Fibroblast of lung (primary cell): ENCODE results near the gene ARID5A. TPM values are rescaled to one million over a fixed set of nuclear protein-coding genes. Genes with fewer than 3 reads are reported as not detected.
A peak's percentile ranks its signal among the peaks of the same experiment; 100 is the strongest.

Experiments used
- DNase-seq, 2 donors: peaks; one replicate each; pipeline versions ENCODE4 v3.0.0 to v3.0.0-alpha.2; 2010; ENCODE audit warnings: low read depth in 2 of 2
- H2AFZ ChIP-seq: 2 replicates; pipeline ENCODE4 v1.5.1; 2012; ENCODE audit warnings: low read length, control low read depth, inconsistent platforms
- H3K27ac ChIP-seq: 2 replicates; pipeline ENCODE4 v1.5.1; 2011; ENCODE audit warnings: low read length, control low read depth; ENCODE audit not compliant: insufficient read depth
- H3K27me3 ChIP-seq: 2 replicates; pipeline ENCODE4 v1.5.1; 2011; ENCODE audit warnings: mild to moderate bottlenecking, low read length; ENCODE audit not compliant: control insufficient read depth, insufficient read depth
- H3K36me3 ChIP-seq: 2 replicates; pipeline ENCODE4 v1.5.1; 2011; ENCODE audit warnings: low read length; ENCODE audit not compliant: control insufficient read depth, insufficient read depth
- H3K4me1 ChIP-seq: 2 replicates; pipeline ENCODE4 v1.5.1; 2011; ENCODE audit warnings: low read length; ENCODE audit not compliant: control insufficient read depth, insufficient read depth; ENCODE audit errors: extremely low read depth
- H3K4me2 ChIP-seq: 2 replicates; pipeline ENCODE4 v1.5.1; 2011; ENCODE audit warnings: low read length, control low read depth; ENCODE audit not compliant: insufficient read depth; ENCODE audit errors: extremely low read depth
- H3K4me3 ChIP-seq, 4 experiments: fragments of 200-600 bp in 1 of 4; sonication (generic) in 1 of 4; replicated peaks in 1 of 4; 2 replicates each; pipeline ENCODE4 v1.5.1; 2011 to 2016; ENCODE audit warnings: low read length in 4 of 4, low read depth in 3 of 4, mild to moderate bottlenecking in 3 of 4, control low read depth in 2 of 4, inconsistent platforms in 1 of 4, mixed read lengths in 1 of 4; ENCODE audit not compliant: insufficient read depth in 1 of 4; ENCODE audit errors: control extremely low read depth in 1 of 4
- H3K79me2 ChIP-seq: 2 replicates; pipeline ENCODE4 v1.5.1; 2012; ENCODE audit warnings: mild to moderate bottlenecking, low read length, inconsistent platforms; ENCODE audit not compliant: control insufficient read depth, insufficient read depth
- H3K9ac ChIP-seq: 2 replicates; pipeline ENCODE4 v1.5.1; 2011; ENCODE audit warnings: mild to moderate bottlenecking, low read length, control low read depth; ENCODE audit not compliant: insufficient read depth
- H3K9me3 ChIP-seq: 2 replicates; pipeline ENCODE4 v1.5.1; 2012; ENCODE audit warnings: low read depth, low read length; ENCODE audit not compliant: control insufficient read depth, insufficient read depth
- H4K20me1 ChIP-seq: 2 replicates; pipeline ENCODE4 v1.5.1; 2011; ENCODE audit warnings: low read length; ENCODE audit not compliant: control insufficient read depth, insufficient read depth; ENCODE audit errors: extremely low read depth
- EZH2 ChIP-seq: IDR thresholded peaks from 2 replicates; pipeline ENCODE4 v1.5.1; 2012; ENCODE audit warnings: low read length, control low read depth, mild to moderate bottlenecking; ENCODE audit errors: missing control alignments
- polyA plus RNA-seq, 2 donors: library from polyadenylated mRNA; depleted of rRNA in 1 of 2; stranded (reverse) in 1 of 2; unstranded in 1 of 2; fragments of >200 nt; gene quantifications; 2 replicates each; pipeline ENCODE4 v1.2.1, GENCODE V29; 2011 to 2012; ENCODE audit warnings: missing spikeins in 1 of 2
- total RNA-seq: library from RNA; depleted of rRNA; stranded (reverse); fragments of >200 nt; gene quantifications from 2 replicates; pipeline ENCODE4 v1.2.1, GENCODE V29; 2014
- TF ChIP-seq, protein P1 (sequence below), 2 donors: IDR thresholded peaks in 1 of 2; conservative IDR thresholded peaks in 1 of 2; 1 replicate in 1 of 2; 2 replicates in 1 of 2; pipeline ENCODE4 v1.5.1; 2011 to 2012; ENCODE audit warnings: low read length in 2 of 2, control low read depth in 1 of 2, inconsistent platforms in 1 of 2, low read depth in 1 of 2, mild to moderate bottlenecking in 1 of 2

The ARID5A gene
- total and polyA plus RNA-seq, 2 donors (not counting 1 experiment from before 2014, with no cell fraction given): 5.2 to 9.7 TPM

DNA sequence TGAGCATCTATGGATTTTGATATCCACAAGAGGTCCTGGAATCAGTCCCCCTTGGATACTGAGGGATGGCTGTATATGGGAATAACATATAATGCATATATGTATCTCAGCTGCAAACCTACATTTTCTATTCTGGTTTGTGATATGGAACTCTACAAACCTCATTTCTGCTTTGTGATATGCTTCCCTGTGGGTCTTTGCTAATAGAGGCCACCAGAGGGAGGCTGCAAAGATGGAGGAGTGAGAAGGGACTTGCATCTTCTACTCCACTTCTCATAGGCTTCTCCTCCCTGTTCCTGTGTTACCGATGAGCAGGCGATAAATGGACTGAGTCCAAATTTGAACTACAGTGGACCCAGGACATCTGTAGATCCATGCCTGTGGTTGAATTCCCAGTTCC is 37.8 kb downstream of the ARID5A start:
- no peak overlapping the region for H3K27ac ChIP-seq

DNA sequence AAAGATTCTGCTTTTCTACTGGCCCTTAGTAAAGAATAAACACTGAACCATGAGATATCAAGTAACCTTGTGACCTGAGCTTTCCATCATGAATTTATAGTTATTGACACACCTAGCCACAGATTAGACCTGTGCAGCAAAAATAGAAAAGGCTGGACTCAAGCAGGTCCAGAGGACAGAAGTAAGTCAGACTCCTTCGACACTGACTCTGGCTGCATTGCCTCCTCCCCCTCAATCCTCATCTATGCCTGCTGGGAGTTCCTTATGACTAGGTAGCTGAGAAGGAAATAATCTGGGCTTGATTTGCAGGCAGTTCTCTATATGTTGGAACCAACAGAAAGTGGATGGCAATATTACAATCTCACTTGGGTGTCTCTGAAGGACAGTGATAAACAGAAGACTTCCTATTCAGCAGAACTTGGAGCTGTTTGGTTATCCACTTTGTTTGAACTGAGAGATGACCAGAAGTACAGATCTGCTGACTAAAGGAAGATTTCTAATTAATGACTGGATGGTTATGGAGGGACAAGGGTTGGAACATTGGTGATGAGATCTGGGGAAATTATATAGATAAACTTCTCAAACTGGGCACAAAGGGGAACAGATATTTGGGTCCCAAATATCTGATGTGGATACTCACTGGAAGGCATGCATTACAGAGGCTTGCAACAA is 39.4 kb downstream of the ARID5A start:
- no peaks in the 10 kb centered on the region for H3K79me2 ChIP-seq
- no peak overlapping the region for H3K9ac ChIP-seq
- H3K4me2 ChIP-seq: no peak overlapping the region
- H3K27me3 ChIP-seq: no peaks in the 10 kb centered on the region
- peaks cover 1% of the 10 kb centered on the region for H4K20me1 ChIP-seq
- no peaks in the 10 kb centered on the region for H3K4me1 ChIP-seq
- TF ChIP-seq, protein P1, sequence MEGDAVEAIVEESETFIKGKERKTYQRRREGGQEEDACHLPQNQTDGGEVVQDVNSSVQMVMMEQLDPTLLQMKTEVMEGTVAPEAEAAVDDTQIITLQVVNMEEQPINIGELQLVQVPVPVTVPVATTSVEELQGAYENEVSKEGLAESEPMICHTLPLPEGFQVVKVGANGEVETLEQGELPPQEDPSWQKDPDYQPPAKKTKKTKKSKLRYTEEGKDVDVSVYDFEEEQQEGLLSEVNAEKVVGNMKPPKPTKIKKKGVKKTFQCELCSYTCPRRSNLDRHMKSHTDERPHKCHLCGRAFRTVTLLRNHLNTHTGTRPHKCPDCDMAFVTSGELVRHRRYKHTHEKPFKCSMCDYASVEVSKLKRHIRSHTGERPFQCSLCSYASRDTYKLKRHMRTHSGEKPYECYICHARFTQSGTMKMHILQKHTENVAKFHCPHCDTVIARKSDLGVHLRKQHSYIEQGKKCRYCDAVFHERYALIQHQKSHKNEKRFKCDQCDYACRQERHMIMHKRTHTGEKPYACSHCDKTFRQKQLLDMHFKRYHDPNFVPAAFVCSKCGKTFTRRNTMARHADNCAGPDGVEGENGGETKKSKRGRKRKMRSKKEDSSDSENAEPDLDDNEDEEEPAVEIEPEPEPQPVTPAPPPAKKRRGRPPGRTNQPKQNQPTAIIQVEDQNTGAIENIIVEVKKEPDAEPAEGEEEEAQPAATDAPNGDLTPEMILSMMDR (conservative IDR thresholded peaks at IDR 0.05 in 1 of 2, IDR thresholded peaks at IDR 0.05 in 1 of 2; ENCODE audit: low read depth in 1 of 2, low read length in 2 of 2): no peak
- no peaks in the 10 kb centered on the region for H3K36me3 ChIP-seq
- H3K4me3 ChIP-seq: no peak overlapping the region
- no peak overlapping the region for H3K27ac ChIP-seq
- H3K9me3 ChIP-seq: no peaks in the 10 kb centered on the region
- no peak overlapping the region for H2AFZ ChIP-seq
- no peak for DNase-seq

More for the DNA sequence above, 37.8 kb downstream of the ARID5A start:
- no peak for DNase-seq
- no peak for TF ChIP-seq EZH2
- TF ChIP-seq, protein P1 (conservative IDR thresholded peaks at IDR 0.05 in 1 of 2, IDR thresholded peaks at IDR 0.05 in 1 of 2; ENCODE audit: low read depth in 1 of 2, low read length in 2 of 2): peak; percentile 3 to 14
- Histone ChIP-seq H3K9me3 (no peaks in the 10 kb centered on the region), H3K79me2 (no peaks in the 10 kb centered on the region), H3K4me3 (no peak overlapping the region), H3K27me3 (no peaks in the 10 kb centered on the region), H3K4me1 (no peaks in the 10 kb centered on the region), H3K9ac (no peak overlapping the region), H3K36me3 (no peaks in the 10 kb centered on the region), H3K4me2 (no peak overlapping the region), H4K20me1 (no peaks in the 10 kb centered on the region), H2AFZ (no peak overlapping the region)

DNA sequence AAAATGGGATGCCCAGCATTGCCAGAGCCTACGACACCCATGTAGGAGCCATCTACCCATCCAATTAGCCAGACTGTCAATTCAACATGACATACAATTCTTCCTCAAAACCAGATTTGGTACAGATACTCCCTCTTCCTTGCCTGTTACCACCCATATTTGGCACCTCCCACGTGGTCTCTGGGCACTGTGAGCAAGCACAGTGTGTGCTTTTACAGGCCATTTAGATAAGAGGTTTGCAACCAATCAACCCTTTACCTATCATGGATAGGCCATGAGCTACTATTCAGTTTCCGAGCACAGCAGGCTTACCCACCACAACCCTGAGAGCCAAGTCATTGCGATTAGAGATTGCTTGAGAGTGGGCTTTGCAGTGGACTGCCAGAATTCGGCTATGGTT is 40.9 kb downstream of the ARID5A start:
- Histone ChIP-seq H3K4me2 (no peak overlapping the region), H3K4me3 (no peak overlapping the region), H3K27me3 (no peaks in the 10 kb centered on the region), H3K4me1 (no peaks in the 10 kb centered on the region), H3K9ac (no peak overlapping the region), H3K36me3 (no peaks in the 10 kb centered on the region), H3K79me2 (no peaks in the 10 kb centered on the region), H2AFZ (no peak overlapping the region), H4K20me1 (peaks cover 1% of the 10 kb centered on the region), H3K27ac (no peak overlapping the region), H3K9me3 (no peaks in the 10 kb centered on the region)
- no peak for DNase-seq
- TF ChIP-seq EZH2: no peak
